GM19468 (cell line): ENCODE results near the gene THSD7A.

Experiments used
- ATAC-seq: cut with Tn5 transposase; IDR thresholded peaks from one replicate; pipeline ENCODE4 v1.9.1; 2021; ENCODE audit warnings: mild to moderate bottlenecking, moderate library complexity, moderate number of reproducible peaks; ENCODE audit not compliant: unreplicated experiment; ENCODE audit errors: extremely low read depth

Gene THSD7A

GRCh38 chr7:11604505-11604904 is 227.5 kb downstream of the THSD7A start:
- no peak for ATAC-seq

DNA sequence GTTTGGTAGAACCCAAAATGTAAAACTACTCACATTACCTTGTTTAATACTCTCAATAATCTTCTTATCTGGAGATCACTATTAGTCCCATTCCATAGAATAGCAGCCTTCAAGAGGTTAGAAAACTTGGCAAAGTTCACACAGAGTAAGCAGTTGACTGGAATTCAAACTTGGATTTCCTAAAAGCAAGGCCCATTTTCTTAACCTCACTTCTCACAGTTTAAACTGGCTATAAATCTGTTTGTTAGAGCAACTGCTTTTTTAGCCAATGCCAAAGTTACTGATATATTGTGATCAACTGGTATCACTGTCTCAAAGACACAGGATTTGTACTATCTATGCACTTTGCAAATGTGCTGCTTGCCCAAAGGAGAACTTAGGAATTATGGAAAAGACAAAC is 230.2 kb downstream of the THSD7A start:
- ATAC-seq = no peak

GRCh38 chr7:11593322-11593721 is 238.7 kb downstream of the THSD7A start:
- ATAC-seq = no peak

DNA sequence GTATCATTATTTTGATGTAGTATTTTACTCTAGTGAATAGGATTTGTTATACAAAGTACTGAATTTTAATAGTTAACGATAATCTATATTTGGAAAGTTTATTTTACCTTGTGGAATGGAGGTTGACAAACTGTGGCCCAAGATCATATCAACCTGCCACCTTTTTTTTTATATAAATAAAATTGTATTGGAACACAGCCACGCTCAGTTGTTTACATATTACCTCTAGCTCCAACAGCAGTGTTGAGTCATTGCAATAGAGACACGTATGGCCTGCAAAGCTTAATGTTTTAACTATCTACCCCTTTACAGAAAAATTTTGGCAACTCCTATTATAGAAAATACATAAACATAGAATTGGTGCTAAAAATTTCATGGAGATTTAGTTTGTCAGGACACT is 239.3 kb downstream of the THSD7A start:
- ATAC-seq = no peak

- no peak for ATAC-seq
Observed at GRCh38 chr7:11591943-11592342, 240.1 kb downstream of the THSD7A start.

- ATAC-seq = no peak
Observed at GRCh38 chr7:11591055-11591633, 240.9 kb downstream of the THSD7A start.

GRCh38 chr7:11589251-11589650 is 242.7 kb downstream of the THSD7A start:
- ATAC-seq = no peak

GRCh38 chr7:11587814-11588213 is 244.2 kb downstream of the THSD7A start:
- ATAC-seq = no peak

DNA sequence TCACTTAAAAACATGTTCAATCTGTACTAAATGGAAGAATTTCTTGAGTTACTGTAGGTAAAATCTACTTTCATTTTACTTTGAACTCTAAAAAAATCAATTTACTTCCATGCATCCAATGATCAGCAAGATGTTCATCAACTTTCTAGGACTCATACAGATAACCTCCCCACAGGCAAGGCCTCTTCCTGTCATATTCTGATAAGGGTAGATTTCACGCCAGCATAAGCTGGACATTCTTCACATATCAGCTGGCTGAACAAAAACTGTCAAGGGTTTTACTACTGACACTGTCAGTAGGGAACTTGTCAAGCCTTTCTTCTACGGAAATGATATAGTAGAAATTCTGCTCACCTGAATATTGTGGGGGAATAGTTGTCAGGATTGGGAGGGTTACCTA is 244.9 kb downstream of the THSD7A start:
- ATAC-seq = no peak

DNA sequence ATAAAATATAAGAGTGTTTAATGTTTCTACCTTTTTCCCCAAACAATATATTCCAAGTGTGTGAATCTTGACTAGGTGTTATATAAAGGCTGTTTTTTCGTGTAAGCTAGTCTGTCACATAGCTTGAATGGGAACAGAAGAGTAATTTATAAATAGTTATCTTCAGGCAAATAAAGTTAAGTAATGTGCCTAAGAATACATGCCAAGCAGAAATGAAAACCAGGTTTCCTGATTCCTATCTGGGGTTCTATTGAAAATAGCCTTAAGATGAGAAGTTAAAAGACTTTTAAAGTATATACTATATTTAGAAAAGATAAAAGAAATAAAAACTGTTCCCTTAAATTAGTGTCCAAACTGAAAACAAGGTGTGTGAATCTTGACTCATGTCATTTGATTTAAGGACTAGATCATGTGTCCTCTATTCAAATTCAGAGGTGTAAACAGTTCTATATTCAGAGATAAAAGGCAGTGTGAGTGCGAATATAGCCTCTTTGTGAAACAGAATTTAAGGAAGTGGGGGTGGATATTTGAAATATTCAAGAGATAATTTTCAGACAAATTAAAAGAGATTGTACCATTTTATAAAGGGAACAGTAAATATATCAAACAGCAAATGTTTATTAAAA is 247.5 kb downstream of the THSD7A start:
- no peak for ATAC-seq

DNA sequence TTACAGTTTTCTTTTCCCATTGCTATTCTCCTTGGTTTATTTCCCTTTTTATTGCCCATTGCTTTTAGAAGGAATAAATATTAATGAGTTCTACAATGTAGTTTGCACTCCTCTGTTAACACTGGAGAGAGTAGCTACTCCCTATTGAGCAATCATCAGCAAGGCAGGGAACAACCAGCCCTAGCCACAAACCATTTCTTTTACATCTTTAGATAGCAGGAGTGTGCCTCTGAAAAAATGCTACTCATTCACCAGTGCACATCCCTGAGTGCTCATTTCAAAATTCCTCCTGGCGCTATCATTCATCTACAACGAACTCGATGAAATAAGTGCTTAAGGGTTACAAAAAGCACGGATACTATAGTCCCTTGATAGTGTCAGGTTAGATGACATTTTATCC is 252.9 kb downstream of the THSD7A start:
- no peak for ATAC-seq

DNA sequence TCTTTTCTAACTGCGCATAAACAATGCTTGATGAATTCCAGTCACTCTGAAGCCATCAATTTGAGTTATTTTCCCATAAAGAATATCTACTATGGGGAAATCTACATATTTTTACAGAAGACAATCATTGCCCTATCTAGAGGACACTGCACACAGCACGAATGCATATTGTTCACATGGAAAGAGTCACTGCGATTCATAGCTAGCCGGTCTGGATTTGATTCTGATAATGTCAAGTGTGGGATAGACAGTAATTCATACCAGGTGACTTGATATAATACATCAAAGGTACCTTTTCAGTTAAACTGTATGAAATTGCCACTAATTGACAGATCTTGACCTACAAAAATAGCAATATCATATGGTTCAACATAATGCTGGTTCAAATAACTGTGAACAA is 255.7 kb downstream of the THSD7A start:
- no peak for ATAC-seq

GRCh38 chr7:11573128-11573750 is 258.8 kb downstream of the THSD7A start:
- no peak for ATAC-seq

- ATAC-seq = no peak
Observed at GRCh38 chr7:11570922-11571550, 261.0 kb downstream of the THSD7A start.

GRCh38 chr7:11570205-11570604 is 261.8 kb downstream of the THSD7A start:
- no peak for ATAC-seq

GRCh38 chr7:11567571-11567970 is 264.4 kb downstream of the THSD7A start:
- ATAC-seq = no peak

DNA sequence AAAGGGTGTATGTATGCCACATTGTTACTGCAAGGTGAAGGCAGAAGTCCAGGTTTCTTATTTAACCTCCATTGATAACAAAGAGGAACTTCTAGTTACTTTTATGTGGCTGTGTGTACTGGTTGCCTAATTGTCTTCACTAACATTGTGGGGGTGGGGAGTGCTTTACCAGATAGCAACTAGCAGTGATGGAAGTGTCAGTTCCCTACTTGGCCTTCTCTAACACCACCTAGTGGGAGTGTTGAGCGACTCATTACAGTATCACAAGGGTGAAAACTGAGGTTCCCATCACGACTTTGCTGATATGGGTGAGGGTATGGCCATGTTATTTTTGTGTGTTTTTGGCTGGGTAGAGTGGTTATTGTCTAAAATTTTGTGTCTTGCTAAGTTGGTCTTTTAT is 274.4 kb downstream of the THSD7A start:
- ATAC-seq = no peak

GRCh38 chr7:11552676-11553296 is 279.2 kb downstream of the THSD7A start:
- ATAC-seq = no peak

DNA sequence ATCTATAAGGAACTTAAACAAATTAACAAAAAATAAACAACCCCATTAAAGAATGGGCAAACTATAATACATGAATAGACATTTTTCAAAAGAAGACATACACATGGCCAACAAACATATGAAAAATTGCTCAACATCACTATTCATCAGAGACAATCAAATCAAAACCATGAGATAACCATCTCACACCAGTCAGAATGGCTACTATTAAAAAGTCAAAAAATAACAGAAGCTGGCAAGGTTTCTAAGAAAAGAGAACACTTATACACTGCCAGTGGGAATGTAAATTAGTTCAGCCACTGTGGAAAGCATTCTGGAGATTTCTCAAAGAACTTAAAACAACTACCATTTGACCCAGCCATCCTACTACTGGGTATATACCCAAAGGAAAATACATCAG is 280.5 kb downstream of the THSD7A start:
- ATAC-seq = no peak

- ATAC-seq = no peak
Observed at GRCh38 chr7:11548532-11548931, 283.5 kb downstream of the THSD7A start.

DNA sequence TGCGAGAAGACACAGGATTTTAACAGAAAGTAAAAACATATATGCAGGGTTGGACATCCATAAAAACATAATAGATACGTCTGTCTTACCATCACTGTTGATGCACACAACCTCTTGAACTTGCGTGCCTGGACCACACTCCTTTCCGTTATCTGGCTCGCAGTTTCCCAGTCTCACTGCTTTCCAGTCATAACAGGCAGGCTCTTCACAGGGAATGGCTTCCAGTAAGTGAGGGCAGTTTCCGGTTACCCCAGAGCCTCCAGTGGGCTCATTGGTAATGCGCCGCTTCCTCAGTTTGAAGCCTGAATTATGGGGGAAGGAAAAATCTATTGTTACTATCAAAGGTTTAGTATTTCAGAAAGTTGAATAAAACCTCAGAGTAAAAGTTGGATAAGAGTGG is 290.7 kb downstream of the THSD7A start:
- no peak for ATAC-seq
